Activated CD8-positive, alpha-beta memory T cell treated with anti-CD3 and anti-CD28 coated beads, Interleukin-2, amount 50 U/mL, for 24 hours (primary cell): ENCODE results near the gene RGMB.

Experiments used
- DNase-seq: peaks from one replicate; pipeline ENCODE4 v3.0.0-alpha.2; 2020; ENCODE audit errors: extremely low read depth

The RGMB gene

DNA sequence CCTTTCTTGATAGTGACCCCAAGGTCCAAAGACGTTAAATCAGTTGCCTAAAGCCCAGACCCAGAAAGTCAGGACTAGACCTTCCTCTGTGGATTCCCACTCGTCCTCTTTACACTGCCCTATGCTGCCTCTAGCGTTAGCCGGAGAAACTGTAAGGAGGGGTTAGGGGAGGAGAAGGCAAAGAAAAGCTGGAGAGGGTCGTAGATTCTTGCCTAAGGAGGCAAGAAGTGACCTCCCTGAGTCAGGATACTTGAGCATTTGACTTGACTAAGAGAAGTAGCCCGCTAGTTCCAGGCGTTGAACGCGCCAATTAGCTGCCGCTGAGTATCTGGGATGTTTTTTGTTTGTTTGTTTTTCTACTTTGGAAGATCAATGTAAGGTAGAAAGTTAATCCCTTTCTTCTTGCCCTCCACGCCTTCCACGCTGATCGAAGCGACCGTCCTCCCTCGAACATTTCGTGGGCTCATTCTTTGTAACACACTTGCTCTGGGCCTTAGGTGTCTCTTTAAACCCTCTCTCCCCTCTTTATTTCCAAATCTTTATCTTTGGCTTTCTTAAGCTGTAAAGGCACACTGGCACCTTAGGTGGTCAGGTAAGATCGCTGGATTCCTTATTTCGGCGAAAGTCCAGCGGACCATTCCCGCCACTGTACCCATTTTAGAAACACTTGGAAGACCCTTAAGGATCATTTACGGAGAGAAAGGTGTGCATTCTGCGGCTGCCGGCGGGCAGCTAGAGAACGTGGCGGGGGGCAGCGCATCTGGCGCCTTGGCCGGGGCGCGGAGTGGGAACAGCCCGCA lies 5.1 kb upstream of the RGMB start:
- no peak for DNase-seq

GRCh38 chr5:98768960-98769209 lies 4.6 kb upstream of the RGMB start:
- no peak for DNase-seq

DNA sequence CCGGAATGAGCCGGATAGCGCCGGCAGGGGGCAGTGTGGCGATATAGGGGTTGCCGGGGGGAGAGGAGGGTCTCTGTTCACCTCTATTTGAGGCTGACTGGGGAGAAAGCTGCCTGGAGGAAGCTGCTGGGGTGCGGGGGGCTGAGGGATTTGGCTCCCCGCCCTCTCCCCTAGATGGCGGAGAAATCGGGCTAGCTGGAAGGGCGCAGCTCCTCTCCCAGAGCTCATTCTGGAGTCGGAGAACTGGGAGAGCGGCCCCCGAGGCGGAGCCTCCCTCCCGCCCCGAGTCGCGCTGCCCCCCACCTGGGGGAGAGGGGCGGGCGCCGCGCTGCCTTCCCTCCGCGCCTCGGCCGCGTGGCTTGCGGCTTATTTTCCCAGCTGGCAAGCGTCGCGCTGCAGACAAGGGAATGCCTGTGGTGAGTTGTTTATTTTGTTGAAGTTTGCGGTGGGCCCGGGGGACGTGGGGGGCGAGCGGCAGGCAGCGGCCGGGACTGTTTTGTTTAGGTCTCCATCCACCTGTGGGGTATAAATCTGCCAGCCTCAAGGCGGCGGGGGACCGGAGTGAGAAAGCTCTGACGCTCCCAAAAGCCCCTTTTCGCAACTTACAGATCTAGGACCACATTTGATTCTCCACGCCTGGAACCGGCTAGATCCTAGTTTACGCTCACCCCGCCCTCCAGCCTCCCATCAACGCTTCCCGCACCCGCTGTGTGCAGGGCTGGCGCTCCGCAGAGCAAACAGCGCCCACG lies 4.1 kb upstream of the RGMB start:
- DNase-seq = no peak

DNA sequence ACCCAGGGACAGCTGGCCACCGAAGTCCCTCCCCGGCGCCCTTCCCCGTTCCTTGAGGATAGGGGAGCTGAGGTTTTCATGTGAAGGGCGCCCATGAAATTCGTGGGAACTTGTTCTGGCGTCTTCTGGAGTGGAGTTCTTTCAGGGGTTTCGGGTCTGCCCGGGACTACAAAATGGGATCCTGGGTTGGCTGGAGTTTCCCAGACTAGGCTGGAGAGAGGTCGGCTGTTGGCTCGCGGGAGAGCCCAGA lies 3.6 kb upstream of the RGMB start:
- no peak for DNase-seq

DNA sequence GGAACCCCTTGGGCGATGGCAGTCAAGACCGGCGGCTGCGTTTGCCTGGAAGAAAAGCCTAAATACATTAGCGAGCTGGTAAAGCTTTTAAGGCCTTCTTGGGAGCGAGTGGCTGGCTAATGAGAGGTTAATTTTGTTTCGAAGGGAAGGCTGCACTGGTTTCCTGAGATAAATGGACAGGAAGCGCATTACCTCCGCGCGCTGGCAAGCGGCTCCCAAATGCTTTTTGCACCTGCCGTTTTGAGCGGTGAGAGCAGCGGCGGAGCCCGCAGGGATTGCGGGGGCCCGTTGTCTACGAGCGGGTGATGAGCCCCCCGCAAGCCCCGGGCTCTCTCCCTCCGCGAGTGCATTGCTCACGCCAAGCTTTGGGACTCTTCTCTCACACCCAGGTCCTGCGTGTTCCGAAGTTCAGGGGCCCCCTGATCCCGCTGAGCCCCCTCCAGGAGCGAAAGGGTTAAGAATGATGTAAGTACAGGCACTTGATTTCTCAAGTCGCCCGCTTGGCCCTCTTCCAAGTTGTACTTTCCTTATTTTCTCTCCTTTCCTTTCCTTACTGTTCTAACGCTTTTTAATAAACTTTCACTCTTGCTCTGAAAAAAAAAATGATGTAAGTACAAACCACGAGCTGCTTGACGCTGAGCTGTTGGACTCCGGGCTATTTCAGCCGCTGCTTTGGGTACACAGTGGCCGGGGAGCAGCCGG lies 3.1 kb upstream of the RGMB start:
- no peak for DNase-seq

- DNase-seq = no peak
These were observed 2.5 kb upstream of the RGMB start for GRCh38 chr5:98770911-98771322.

DNA sequence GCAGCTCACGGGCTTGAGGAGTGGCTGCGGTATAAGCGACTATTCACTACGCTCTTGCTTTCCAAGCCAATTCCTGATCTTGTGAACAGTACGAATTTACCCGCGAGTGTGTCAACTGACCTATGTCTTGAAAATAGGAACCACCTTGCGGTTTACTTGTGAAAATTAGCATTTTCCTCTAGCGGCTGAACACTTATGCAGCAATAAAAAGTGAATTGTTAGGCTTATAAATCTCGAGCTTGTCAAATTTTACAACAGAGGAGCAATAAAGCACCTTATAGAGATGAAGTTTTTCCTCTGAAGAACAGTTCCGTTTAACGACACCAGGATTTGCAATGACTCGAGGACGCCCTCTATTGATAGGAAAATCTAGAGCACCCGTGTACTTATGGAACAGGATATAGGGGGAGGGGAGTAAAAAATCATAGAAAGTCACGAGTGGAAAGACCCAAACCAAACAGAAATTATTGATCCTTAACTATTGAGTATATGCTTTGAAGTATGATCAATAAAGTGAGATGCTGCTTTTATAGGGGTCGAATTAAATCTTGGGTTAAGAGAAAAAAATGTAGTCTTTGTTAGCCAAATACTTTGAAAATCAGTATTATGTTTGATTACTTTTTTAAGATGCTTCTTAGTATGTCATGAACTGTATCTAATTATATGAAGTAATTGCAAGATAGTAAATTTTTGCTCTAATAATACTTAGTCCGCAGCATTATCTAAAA lies 1.9 kb upstream of the RGMB start:
- DNase-seq = no peak

GRCh38 chr5:98772415-98773213 lies 849 bp upstream of the RGMB start:
- DNase-seq = no peak

GRCh38 chr5:98773214-98773463 lies 324 bp upstream of the RGMB start:
- DNase-seq = no peak

DNA sequence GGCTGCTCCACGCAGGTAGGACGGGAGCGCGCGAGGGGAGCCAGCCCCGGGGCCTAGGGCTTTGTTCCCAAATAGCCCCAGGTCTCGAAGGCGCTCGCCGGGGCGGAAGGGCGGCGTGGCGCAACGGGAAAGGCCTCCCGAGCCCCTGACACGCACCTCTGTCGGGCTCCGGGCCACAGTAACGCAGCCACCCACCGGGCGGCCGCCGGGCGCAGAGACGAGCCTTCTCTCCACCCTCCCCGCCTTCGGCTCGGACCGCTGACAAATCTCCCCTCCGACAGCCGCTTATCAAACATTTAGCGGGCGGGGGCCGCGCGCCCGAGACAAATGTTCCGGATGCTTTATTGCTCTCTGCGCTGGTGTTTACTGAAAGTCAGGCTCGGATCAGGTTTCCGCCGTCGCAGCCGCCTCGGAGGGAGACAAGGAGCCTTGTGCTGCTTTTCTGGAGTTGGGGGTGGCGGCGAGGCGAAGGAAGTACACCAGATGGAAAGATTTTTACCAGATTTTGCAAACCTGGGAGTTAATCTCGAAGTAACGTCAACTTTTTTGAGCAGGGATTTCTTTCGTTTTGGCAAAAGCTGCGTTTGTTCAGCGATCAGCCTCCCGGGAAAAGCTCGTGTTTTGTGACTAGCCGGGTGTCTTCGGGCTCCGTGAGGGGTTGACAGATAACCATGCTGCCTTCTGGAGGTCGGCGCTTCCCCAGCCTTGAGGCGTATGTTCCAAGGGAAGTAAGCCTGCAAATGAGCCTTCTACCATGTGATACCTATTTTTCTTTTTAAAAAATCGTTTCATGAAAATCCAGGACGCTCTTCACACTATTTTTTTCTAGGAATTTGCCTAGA lies 950 bp downstream of the RGMB start:
- no peak for DNase-seq

GRCh38 chr5:98775246-98776065 lies 2.0 kb downstream of the RGMB start:
- no peak for DNase-seq

GRCh38 chr5:98776066-98776705 lies 2.7 kb downstream of the RGMB start:
- DNase-seq = no peak

DNA sequence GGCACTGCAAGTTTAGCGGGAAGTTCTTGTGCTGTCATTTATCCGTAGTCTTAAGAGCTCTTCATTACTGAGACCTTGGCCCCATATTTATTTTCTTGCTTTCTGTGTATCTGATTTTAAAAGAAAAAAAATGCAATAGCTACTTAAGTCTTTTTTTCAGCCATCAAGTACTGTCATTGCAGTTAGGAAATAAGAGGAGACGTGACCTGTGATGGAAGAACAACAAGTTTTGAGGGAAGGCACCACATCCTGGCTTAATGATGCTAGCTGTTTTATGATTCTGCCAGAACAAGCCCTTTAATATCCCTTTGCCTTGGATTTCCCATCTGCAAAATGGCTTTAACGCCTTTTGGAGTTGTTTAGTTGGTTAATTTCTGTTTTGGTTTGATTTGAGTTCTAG lies 3.8 kb downstream of the RGMB start:
- DNase-seq = no peak

GRCh38 chr5:98779264-98779877 lies 5.9 kb downstream of the RGMB start:
- no peak for DNase-seq

DNA sequence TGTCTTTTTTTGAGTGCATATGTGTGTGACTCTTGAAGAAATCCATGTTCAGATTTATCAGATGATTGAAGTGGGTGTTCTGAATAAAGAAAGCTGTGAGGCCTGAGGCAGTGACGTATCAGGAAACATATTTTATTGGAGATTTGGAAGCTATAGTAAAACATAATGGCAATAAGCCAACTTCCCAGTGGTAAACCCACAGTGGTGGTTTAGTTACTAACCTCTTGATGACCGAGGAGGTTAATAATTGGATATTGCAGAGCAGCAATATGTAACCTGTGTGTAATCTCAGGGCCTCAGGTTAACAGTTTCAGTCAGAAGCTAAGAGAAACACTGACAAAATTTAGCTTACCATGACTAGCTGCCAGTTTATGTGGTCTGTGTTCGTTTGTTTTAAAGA lies 6.9 kb downstream of the RGMB start:
- no peak for DNase-seq

DNA sequence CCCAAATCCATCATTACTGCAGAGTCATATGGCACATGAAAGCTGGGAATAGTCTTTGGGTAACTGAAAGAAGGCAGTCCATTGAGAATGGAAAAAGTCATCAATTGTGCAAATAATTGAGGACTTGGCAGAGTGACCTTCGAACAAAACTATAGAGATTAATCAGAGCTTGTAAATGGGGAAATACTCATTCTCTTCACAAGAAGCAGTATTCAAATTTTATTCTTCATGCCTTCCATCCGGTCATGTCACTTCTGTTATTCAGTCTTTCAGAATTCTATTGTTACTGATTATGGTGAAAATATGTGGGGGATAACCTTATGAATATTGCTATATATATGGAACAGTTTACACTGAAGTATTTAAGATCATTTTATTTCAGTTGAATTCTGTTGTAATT lies 8.1 kb downstream of the RGMB start:
- DNase-seq = no peak

DNA sequence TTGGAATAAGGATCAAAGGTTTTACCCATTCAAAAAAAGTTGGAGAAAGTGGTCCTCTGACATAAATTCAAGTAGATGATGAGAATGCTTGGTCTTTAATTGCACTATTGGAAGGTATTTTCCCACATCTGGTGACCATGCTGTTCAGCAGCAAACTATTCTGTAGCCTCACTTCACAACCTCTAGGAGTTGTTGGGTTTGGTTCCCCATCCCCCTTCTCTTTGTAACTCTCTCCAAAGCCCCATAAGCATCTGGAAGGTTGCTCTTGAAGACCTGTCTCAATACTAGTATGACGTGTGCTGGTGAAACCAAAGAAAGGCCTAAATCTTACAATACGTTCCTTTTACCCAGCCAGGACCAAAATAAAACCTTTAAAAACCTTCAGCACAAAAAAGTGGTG lies 8.5 kb downstream of the RGMB start:
- DNase-seq = no peak

DNA sequence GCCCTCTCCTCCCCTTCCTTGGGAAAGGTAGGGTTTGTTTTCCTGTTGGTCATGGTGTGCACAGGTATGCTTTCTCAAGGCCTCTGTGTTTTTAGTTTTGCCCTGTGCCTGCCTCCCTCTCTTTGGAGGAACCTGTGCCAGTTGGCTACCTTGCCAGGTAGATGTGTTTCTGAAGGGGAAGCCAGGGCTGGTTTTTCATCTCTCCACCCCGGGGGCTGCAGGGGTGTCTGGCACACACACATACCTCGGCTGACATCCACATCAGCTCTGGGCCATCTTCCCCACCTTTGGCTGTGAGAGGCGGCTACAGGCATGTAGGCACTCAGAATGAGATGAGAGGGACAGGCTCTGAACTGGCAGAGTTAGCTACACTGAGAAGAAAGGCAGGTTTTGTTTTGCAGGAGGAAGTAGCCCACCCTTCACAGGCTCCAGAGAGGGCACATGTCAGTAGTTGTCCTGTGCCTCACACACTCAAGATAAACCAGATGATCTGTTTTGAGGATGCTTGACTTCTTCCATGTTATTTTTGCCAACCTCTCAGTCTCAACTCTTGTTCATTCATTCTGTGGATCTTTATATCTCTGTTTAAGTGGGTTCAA lies 9.7 kb downstream of the RGMB start:
- no peak for DNase-seq

DNA sequence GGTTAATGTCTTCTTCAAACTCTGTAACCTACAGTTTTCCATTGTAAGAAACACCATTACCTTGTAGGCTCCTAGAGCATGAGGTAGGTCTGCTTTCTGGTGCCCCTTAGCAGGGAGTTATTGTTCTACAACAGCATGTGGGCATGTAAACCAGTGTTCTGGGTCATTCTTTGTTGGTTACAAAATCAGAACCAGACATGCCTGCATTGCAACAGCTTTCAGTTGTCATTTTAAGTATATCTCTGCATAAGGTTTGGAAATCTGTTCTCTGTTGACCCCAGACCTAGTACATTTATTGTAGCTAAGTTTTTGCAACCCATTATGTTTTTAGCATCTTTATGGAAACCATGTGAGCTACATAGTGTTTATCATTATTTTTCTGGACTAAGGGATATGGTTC lies 10.9 kb downstream of the RGMB start:
- DNase-seq = no peak
